H9 (cell line): Measurements from ENCODE around the gene PLA2R1. TPM values are rescaled to one million over a fixed set of nuclear protein-coding genes. Genes with fewer than 3 reads are reported as not detected.

Experiments used
- DNase-seq: peaks from one replicate; pipeline ENCODE4 v3.0.0-alpha.2; 2017
- H2AFZ ChIP-seq: one replicate; pipeline ENCODE4 v1.6.1; 2013; ENCODE audit warnings: mild to moderate bottlenecking, low read length, control low read depth, moderate library complexity
- H2AK5ac ChIP-seq: 2 replicates; pipeline ENCODE4 v1.6.1; 2013; ENCODE audit warnings: low read length, control low read depth, mixed read lengths; ENCODE audit not compliant: insufficient read length
- H2BK120ac ChIP-seq: one replicate; pipeline ENCODE4 v1.6.1; 2013; ENCODE audit warnings: low read depth, mild to moderate bottlenecking, low read length, control low read depth, inconsistent platforms; ENCODE audit not compliant: poor library complexity, severe bottlenecking
- H2BK12ac ChIP-seq: 2 replicates; pipeline ENCODE4 v1.6.1; 2013; ENCODE audit warnings: low read length, control low read depth, mixed read lengths, low read depth; ENCODE audit not compliant: insufficient read length
- H2BK15ac ChIP-seq: 2 replicates; pipeline ENCODE4 v1.6.1; 2013; ENCODE audit warnings: low read depth, low read length, control low read depth
- H2BK20ac ChIP-seq: one replicate; pipeline ENCODE4 v1.6.1; 2013; ENCODE audit warnings: low read depth, mild to moderate bottlenecking, low read length, control low read depth, inconsistent platforms; ENCODE audit not compliant: poor library complexity, severe bottlenecking
- H2BK5ac ChIP-seq: 2 replicates; pipeline ENCODE4 v1.6.1; 2013; ENCODE audit warnings: low read length, control low read depth, mixed read lengths; ENCODE audit not compliant: insufficient read length
- H3K14ac ChIP-seq: 2 replicates; pipeline ENCODE4 v1.6.1; 2013; ENCODE audit warnings: low read length, control low read depth; ENCODE audit not compliant: insufficient read depth
- H3K18ac ChIP-seq: 2 replicates; pipeline ENCODE4 v1.6.1; 2013; ENCODE audit warnings: low read depth, mild to moderate bottlenecking, mixed read lengths, low read length, control low read depth; ENCODE audit not compliant: insufficient read length
- H3K23ac ChIP-seq: 2 replicates; pipeline ENCODE4 v1.6.1; 2013; ENCODE audit warnings: low read length, control low read depth, mixed read lengths, low read depth; ENCODE audit not compliant: insufficient read length
- H3K23me2 ChIP-seq: 2 replicates; pipeline ENCODE4 v1.6.1; 2013; ENCODE audit warnings: low read depth, mild to moderate bottlenecking, mixed read lengths, low read length, control low read depth; ENCODE audit not compliant: insufficient read length, poor library complexity, severe bottlenecking
- H3K27ac ChIP-seq: 2 replicates; pipeline ENCODE4 v1.5.1; 2013; ENCODE audit warnings: low read length, control low read depth, mixed read lengths, low read depth; ENCODE audit not compliant: insufficient read length
- H3K27me3 ChIP-seq: 2 replicates; pipeline ENCODE4 v1.6.1; 2013; ENCODE audit warnings: low read length, control low read depth, inconsistent platforms; ENCODE audit not compliant: insufficient read depth
- H3K4ac ChIP-seq: 2 replicates; pipeline ENCODE4 v1.6.1; 2013; ENCODE audit warnings: low read depth, mild to moderate bottlenecking, control low read depth, inconsistent platforms, low read length, moderate library complexity
- H3K4me1 ChIP-seq: 2 replicates; pipeline ENCODE4 v1.6.1; 2013; ENCODE audit warnings: low read length, control low read depth, inconsistent platforms; ENCODE audit not compliant: insufficient read depth
- H3K4me2 ChIP-seq: 2 replicates; pipeline ENCODE4 v1.6.1; 2013; ENCODE audit warnings: low read length, control low read depth, mixed read lengths; ENCODE audit not compliant: insufficient read length, insufficient read depth
- H3K56ac ChIP-seq: 2 replicates; pipeline ENCODE4 v1.6.1; 2013; ENCODE audit warnings: low read depth, mild to moderate bottlenecking, mixed read lengths, low read length, control low read depth; ENCODE audit not compliant: insufficient read length
- H3K79me1 ChIP-seq: 2 replicates; pipeline ENCODE4 v1.6.1; 2013; ENCODE audit warnings: low read depth, mild to moderate bottlenecking, moderate library complexity, low read length, control low read depth, inconsistent platforms; ENCODE audit not compliant: insufficient read depth, poor library complexity, severe bottlenecking
- H3K79me2 ChIP-seq: 2 replicates; pipeline ENCODE4 v1.6.1; 2013; ENCODE audit warnings: low read length, control low read depth, inconsistent platforms; ENCODE audit not compliant: insufficient read depth
- H3K9ac ChIP-seq: 2 replicates; pipeline ENCODE4 v1.6.1; 2013; ENCODE audit warnings: low read length, control low read depth, mixed read lengths; ENCODE audit not compliant: insufficient read length; ENCODE audit errors: extremely low read depth
- H3K9me3 ChIP-seq: one replicate; pipeline ENCODE4 v1.6.1; 2013; ENCODE audit warnings: low read depth, low read length, inconsistent platforms; ENCODE audit not compliant: control insufficient read depth
- H3T11ph ChIP-seq: one replicate; pipeline ENCODE4 v1.6.1; 2013; ENCODE audit warnings: mild to moderate bottlenecking, low read length, control low read depth, inconsistent platforms
- H4K20me1 ChIP-seq: one replicate; pipeline ENCODE4 v1.6.1; 2013; ENCODE audit not compliant: control insufficient read depth, insufficient read length, insufficient read depth
- H4K5ac ChIP-seq: 2 replicates; pipeline ENCODE4 v1.6.1; 2013; ENCODE audit warnings: low read depth, mild to moderate bottlenecking, mixed read lengths, low read length, control low read depth; ENCODE audit not compliant: insufficient read length
- H4K8ac ChIP-seq: replicated peaks from 2 replicates; pipeline ENCODE4 v1.6.1; 2013; ENCODE audit warnings: low read length, control low read depth, mixed read lengths, low read depth; ENCODE audit not compliant: insufficient read length
- H4K91ac ChIP-seq: 2 replicates; pipeline ENCODE4 v1.6.1; 2013; ENCODE audit warnings: low read depth, mild to moderate bottlenecking, moderate library complexity, mixed read lengths, low read length, control low read depth; ENCODE audit not compliant: insufficient read length
- H3K27ac Mint-ChIP-seq, 3 experiments: 2 replicates in 2 of 3; 3 replicates in 1 of 3; pipeline ENCODE4 v1.8.0; 2020 to 2021; ENCODE audit warnings: mixed read lengths in 3 of 3, mild to moderate bottlenecking in 1 of 3, moderate library complexity in 1 of 3
- H3K27me3 Mint-ChIP-seq: 2 replicates; pipeline ENCODE4 v1.8.0; 2021; ENCODE audit warnings: low read depth, mild to moderate bottlenecking, moderate library complexity, mixed read lengths
- H3K36me3 Mint-ChIP-seq, 3 experiments: 2 replicates in 2 of 3; 3 replicates in 1 of 3; pipeline ENCODE4 v1.8.0; 2020 to 2021; ENCODE audit warnings: low read depth in 3 of 3, mixed read lengths in 3 of 3; ENCODE audit not compliant: insufficient read depth in 1 of 3
- H3K4me1 Mint-ChIP-seq, 2 experiments: 2 replicates each; pipeline ENCODE4 v1.8.0; 2020; ENCODE audit warnings: mixed read lengths in 2 of 2
- H3K4me3 Mint-ChIP-seq, 2 experiments: 2 replicates in 1 of 2; 3 replicates in 1 of 2; pipeline ENCODE4 v1.8.0; 2020 to 2021; ENCODE audit warnings: mild to moderate bottlenecking in 2 of 2, mixed read lengths in 2 of 2, moderate library complexity in 1 of 2
- H3K9me3 Mint-ChIP-seq, 2 experiments: 2 replicates in 1 of 2; 3 replicates in 1 of 2; pipeline ENCODE4 v1.8.0; 2020; ENCODE audit warnings: mild to moderate bottlenecking in 2 of 2, mixed read lengths in 2 of 2, moderate library complexity in 1 of 2
- CTCF ChIP-seq: fragments of 200-600 bp; sonication (generic); conservative IDR thresholded peaks from 3 replicates; pipeline ENCODE4 v1.8.0; 2021; ENCODE audit warnings: antibody characterized with exemption, mild to moderate bottlenecking
- WGBS: extraction: QIAGEN DNeasy Blood & Tissue Kit; methylation state at CpG from one replicate; pipeline ENCODE4 v1.1.7; 2013; ENCODE audit warnings: missing lambda C conversion rate, low lambda C conversion rate, mixed read lengths; ENCODE audit not compliant: insufficient read length; ENCODE audit errors: extremely low coverage; 5-methylcytosine and 5-hydroxymethylcytosine counted together
- total RNA-seq: library from RNA; stranded (reverse); gene quantifications from 2 replicates; pipeline ENCODE4 v1.2.1, GENCODE V29; 2021

PLA2R1 gene
- total RNA-seq, 1 experiment from 2014 or later: 0.83 TPM

- Histone ChIP-seq H4K8ac (no peak overlapping the region), H2AFZ (no peak overlapping the region), H3K9me3 (no peaks in the 10 kb centered on the region), H3K4me1 (no peaks in the 10 kb centered on the region), H3K27me3 (no peaks in the 10 kb centered on the region), H2BK5ac (no peak overlapping the region), H2BK15ac (no peak overlapping the region), H3T11ph (no peak overlapping the region), H2AK5ac (no peak overlapping the region), H2BK120ac (no peak overlapping the region), H3K4me2 (no peak overlapping the region), H3K79me1 (no peaks in the 10 kb centered on the region), H3K18ac (no peak overlapping the region), H3K56ac (no peak overlapping the region), H3K23me2 (no peaks in the 10 kb centered on the region), H4K5ac (no peak overlapping the region), H4K91ac (no peak overlapping the region), H3K14ac (no peak overlapping the region), H3K9ac (no peak overlapping the region), H4K20me1 (no peaks in the 10 kb centered on the region), H3K23ac (no peak overlapping the region), H3K4ac (no peak overlapping the region), H2BK12ac (no peak overlapping the region), H2BK20ac (no peak overlapping the region), H3K79me2 (no peaks in the 10 kb centered on the region), H3K27ac (no peak overlapping the region)
- Mint-ChIP-seq H3K4me1 (no peaks in the 10 kb centered on the region), H3K27me3 (no peaks in the 10 kb centered on the region; the same call in 1 of the 2 replicates), H3K27ac (no peak overlapping the region), H3K9me3 (peaks cover 20 to 25% of the 10 kb centered on the region in 2 experiments), H3K36me3 (peaks cover 7 to 16% (median 11%) of the 10 kb centered on the region in 3 experiments; a peak in 5 of 7 replicates), H3K4me3 (no peak overlapping the region)
- no peak for TF ChIP-seq CTCF
- DNase-seq: no peak
- WGBS: no CpG with 5 or more reads among the region's 1 CpG
Observed at GRCh38 chr2:160097326-160097725, 34.9 kb upstream of the PLA2R1 start.
